Measurements from ENCODE around the gene ATP5F1D.

The ATP5F1D gene

DNA sequence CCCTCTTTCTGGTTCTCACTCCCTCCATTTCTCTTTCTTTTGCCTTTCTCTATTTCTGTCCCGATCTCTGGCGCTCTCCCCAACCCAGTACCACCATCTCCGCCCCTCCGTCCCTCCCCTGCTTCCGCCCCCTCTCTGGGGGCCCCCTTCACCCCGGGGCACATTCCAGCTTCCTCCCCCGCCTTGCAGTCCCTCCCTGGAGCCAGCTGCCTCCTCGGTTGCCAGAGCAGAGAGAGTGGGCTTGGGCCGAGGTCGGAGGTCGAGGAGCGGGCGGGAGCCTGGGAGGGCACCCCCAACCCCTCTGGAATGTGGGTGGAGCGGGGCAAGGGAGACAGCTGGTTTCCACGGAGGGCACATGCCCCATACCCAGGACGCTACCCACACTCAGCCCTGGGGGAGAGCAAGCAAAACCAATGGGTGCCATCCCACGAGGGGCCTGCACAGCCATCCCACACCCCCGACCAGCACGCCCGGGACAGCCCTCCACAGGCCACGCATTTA, 21.1 kb downstream of the ATP5F1D start:
- H3K27me3 ChIP-seq (ENCODE audit: insufficient read depth, low read depth, severe bottlenecking): no peaks in the 10 kb centered on the region
- H3K27ac ChIP-seq: no peak overlapping the region
- TF ChIP-seq CTCF (IDR thresholded peaks at IDR 0.05; ENCODE audit: low read depth, low read length): no peak
- H3K36me3 ChIP-seq: peaks cover 4% of the 10 kb centered on the region
- no peak for DNase-seq
- H3K4me3 ChIP-seq (ENCODE audit: low read depth, low read length): no peak overlapping the region
- no peaks in the 10 kb centered on the region for H3K9me3 ChIP-seq (ENCODE audit: severe bottlenecking)

DNA sequence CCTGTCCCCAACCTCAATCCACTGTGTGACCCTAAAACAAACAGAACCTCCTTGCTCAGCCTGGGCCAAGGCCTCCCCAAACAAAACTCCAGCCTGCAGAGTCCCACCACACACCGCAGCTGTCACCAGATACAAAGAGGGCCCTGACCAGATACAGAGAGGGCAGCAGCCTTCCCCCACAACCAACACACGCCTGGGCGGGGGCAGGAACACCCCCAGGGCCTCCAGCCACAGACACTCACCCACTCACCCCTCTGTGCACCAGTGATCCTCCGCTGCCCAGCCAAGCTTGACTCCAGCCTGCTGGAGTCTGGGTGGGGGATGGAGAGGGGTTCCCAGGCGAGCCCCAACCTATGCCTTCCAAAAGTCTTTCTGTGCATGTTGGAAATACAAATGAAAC, 21.6 kb downstream of the ATP5F1D start:
- Histone ChIP-seq H3K27me3 (ENCODE audit: insufficient read depth, low read depth, severe bottlenecking) (no peaks in the 10 kb centered on the region), H3K36me3 (peaks cover 1% of the 10 kb centered on the region), H3K4me3 (ENCODE audit: low read depth, low read length) (no peak overlapping the region), H3K9me3 (ENCODE audit: severe bottlenecking) (no peaks in the 10 kb centered on the region), H3K27ac (no peak overlapping the region)
- DNase-seq: no peak
- TF ChIP-seq CTCF (IDR thresholded peaks at IDR 0.05; ENCODE audit: low read depth, low read length): no peak

DNA sequence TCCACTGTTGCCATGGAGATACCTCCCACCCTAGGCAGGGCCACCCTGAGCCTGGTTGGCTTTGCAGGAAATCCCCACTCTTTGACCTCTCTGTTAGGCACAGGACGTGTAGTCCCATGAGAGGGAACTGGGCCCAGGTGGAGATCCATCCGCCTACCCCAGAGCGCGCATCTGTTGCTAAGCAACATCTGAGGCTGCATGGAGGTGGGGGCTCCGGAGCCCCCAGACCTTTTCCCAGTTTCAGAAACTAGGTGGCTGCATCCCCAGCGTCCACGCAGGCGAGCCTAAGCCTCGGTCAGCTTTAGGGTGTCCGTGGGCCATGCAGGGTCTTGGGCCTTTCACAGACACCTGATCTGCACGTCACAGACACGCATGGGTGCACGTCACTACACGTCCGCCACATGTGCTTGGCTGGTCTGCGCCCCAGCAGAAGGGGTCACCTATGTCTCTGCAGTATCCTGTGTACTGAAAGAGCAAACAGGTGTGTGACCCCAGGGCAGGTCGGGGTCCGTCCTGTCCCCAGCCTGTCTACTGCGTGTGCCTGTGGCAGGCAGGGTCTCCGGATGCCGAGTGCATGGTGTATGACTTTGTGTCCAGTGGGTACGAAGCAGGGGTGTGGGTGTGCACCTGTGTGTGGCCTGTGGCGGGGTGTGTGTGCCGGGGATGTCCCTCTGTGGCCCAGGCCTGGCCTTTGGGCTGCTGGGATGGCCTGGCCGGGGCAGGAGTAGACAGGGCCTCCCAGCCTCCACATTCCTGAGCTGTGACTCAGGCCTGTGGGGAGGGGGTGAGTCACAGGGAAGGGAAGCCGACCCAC, 23.5 kb downstream of the ATP5F1D start:
- Histone ChIP-seq H3K27me3 (ENCODE audit: insufficient read depth, low read depth, severe bottlenecking) (no peaks in the 10 kb centered on the region), H3K4me3 (ENCODE audit: low read depth, low read length) (no peak overlapping the region), H3K9me3 (ENCODE audit: severe bottlenecking) (no peaks in the 10 kb centered on the region), H3K36me3 (peaks cover 4% of the 10 kb centered on the region), H3K27ac (no peak overlapping the region)
- no peak for TF ChIP-seq CTCF (IDR thresholded peaks at IDR 0.05; ENCODE audit: low read depth, low read length)
- DNase-seq: no peak

DNA sequence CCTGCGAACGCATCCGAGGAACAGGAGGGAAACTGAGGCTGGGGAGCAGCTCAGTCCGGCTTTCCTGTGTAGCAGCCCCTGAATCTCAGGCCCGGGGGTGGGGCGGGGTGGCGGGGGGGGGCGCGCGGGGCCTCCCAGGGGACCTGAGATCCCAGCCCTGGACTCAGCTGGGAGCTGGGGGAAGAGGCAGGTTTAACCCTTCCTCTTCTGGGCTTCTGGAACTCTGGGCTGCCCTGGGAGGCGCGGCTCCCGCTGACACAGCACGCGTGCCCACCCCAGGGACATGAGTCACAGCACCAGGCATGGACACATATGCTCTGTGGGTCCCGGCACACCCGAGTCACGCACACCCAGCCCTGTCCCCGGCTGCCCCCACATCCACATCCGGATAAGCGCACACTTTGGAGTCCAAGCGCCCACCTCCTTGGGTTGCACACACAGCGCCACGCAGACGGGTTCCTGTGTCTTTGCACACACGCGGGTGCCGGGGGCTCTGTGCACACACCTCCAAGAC, 24.1 kb downstream of the ATP5F1D start:
- Histone ChIP-seq H3K27ac (no peak overlapping the region), H3K36me3 (peaks cover 10% of the 10 kb centered on the region), H3K9me3 (ENCODE audit: severe bottlenecking) (no peaks in the 10 kb centered on the region), H3K27me3 (ENCODE audit: insufficient read depth, low read depth, severe bottlenecking) (no peaks in the 10 kb centered on the region), H3K4me3 (ENCODE audit: low read depth, low read length) (peak overlapping the region; percentile 54)
- DNase-seq: no peak
- TF ChIP-seq CTCF (IDR thresholded peaks at IDR 0.05; ENCODE audit: low read depth, low read length): no peak

DNA sequence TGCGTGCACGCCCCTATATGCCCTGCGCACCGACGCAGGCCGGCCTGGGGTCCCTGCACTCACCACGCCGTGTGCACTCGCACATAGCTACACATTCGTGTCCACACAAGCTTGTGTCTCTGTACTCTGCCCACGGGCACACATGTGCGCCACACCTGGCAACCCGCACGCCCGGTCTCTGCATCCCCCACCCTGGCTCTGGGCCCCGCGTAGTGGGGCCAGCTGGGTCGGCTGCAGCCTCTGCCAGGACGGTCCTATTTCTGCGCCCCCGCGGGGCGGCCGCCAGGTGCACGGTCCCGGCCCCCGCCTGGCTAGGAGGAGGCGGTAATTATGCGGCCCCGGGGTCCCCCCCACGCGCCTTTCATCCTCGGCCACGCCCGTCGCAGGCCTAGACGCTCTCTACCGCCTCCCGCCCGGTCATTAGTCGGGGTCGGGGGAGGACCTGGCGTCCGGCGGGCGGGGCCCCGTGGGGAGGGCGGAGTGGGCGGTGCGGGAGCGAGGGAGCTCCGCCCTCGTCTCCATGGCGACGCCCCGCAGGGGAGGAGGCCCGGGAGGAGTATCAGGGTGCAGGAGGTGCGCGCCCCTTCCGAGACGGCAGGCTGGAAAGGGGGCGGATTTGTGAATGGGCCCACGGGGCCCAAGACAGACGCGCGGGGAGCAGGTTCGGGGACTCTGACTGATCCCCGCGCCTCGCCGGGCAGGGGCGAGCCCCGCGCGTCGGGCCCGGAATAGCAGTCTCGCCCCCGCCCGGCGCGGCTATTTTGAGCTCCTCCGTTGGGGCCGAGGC, 24.8 kb downstream of the ATP5F1D start:
- Histone ChIP-seq H3K4me3 (ENCODE audit: low read depth, low read length) (peak overlapping the region; percentile 54), H3K9me3 (ENCODE audit: severe bottlenecking) (no peaks in the 10 kb centered on the region), H3K36me3 (peaks cover 17% of the 10 kb centered on the region), H3K27me3 (ENCODE audit: insufficient read depth, low read depth, severe bottlenecking) (no peaks in the 10 kb centered on the region), H3K27ac (peak overlapping the region; percentile 73)
- TF ChIP-seq CTCF (IDR thresholded peaks at IDR 0.05; ENCODE audit: low read depth, low read length): no peak
- DNase-seq: peak; percentile 91

Data from WERI-Rb-1 (cell line).